Fibroblast of skin of right quadriceps (primary cell): ENCODE data around the gene CNTNAP2.

ENCODE experiments used
- DNase-seq: peaks from one replicate; pipeline ENCODE4 v3.0.0-alpha.2; 2013

The CNTNAP2 gene

DNA sequence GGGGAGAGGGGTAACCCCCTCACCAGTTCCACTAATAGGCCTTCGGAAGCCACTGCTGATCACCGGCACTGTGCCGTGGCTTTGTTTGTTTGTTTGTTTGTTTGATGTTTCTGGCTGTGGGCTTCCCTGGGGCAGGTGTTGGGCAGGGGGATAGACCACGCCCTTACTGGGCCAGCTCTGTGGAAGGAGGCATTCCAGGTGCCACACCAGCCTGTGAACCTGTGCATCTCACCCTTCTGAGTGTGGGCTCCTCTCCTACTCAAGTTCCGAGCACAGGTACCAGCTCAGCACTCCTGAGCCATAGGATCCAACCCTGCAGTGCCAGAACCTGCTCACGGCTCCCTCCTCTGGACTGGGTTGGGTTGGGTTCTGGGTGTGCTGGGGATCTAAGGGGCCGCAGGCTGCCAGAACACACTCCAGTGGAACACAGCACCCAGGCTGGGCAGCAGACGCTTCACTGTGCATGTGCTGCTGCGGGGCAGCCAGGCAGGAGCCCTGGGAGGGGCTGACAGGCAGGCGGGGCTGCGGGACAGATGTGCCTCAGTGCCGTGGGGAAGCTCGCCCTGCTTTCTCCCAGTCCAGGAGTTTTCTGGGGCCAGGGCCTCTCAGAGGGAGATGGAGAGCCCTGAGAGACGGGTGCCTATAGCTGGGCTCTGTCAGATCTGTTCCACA lies 1053.9 kb downstream of the CNTNAP2 start:
- DNase-seq, result no peak

DNA sequence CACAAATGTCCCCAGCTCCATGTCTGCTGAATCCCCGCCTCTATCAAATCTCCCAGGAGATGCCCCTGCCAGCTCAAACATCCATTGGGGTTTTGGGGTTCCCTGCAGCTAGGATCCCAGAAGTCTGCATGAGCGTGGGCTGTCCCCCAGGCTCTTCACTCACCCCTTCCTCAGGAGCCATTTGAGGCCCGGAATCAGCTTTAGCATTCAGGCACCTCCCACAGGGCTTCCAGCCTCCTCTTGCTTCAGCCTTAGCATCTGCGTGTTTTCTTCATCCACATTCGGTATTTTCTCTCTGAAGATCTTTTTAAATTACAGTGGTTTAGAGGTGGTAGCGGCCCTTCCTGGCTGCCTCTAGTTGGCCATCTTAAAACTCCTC lies 1054.4 kb downstream of the CNTNAP2 start:
- no peak for DNase-seq

DNA sequence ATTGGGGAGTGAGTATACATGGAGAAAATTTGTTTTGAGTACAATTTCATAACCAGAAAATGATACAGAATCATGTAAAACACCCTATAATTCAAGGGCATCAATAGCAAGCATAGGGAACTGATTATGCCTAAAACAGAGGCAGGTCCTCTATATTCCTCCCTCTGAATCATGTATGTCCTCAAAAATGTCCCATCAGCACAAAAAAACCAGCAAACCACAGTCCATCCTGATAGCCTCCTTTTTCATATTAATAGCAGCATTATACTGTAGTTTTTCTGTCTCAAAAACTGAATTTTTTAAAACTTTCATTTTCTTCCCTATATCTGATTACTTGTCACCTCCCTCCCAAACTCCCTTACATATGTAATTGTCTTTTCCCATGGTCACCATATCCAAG lies 1057.3 kb downstream of the CNTNAP2 start:
- no peak for DNase-seq

DNA sequence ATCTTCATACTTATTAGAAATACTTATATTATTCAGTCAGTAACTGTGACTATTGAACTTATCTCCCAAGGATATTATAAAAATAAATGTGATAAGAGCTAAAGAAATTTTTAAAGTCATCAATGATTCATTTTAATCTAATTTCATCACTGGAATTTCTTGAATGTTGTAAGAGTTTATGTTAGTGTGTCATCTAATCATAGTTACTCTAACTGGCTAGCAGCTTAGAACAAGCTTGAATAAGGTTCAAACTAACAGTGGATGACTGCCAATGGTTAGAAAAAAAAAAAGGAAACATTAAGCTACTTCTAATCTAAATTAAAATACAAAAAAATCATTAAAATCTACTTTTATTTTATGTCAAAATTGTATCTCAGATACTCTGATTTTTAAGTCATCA lies 1066.3 kb downstream of the CNTNAP2 start:
- DNase-seq, result peak; percentile 55

DNA sequence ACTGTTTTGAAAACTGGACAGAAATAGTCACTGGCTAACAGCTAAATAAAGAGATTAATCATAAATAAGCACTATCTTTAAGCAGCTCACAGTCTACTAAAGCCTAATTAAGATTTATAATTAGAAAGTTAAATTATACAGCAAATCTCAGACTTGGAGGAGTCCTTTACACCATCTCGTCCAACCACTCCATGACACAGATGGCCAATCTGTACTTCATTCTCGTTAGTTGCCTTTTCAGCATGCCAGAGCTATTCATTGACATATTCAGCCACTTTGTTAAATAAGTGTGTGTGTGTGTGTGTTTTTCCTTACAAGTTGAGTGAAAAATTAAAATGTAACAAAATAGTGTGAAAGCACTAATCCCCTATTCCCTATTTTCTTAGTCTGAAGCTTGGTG lies 1066.7 kb downstream of the CNTNAP2 start:
- no peak for DNase-seq

DNA sequence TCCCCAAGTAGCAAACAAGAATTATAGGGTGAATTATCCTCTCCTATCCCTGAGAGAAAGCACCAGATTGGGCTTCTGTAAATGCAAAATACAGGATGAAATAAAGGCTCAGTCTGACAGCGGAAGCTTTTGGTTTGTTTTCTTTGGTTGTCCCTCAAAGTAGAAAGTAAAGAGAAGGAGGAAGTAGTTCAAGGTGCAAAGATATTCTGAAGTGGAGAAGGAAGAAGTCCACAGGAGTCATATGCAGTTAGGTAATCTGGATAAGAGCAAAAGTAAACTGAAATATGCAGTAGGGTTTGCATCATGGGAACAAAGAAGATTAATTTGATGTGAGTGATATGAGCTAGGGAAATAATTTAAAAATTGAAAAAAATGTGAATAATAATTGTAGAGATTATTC lies 1071.9 kb downstream of the CNTNAP2 start:
- DNase-seq, result no peak

DNA sequence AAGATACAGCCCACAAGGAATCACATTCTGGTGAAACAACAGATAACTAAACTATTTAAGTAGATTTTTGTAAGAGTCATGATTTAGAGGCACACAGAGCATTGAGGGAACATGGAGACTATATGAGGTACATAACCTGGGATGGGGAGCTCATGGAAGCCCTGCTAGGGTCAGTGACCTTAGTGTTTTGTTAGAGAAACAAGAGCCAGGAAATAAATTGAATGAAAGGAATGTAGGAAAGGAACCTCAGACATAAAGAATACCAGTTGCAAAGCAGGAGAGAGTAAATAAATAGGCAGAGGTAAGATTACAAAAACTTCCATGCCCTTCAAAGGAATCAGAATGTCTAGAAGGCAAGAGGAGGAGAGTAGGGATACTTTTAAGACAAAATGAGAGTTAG lies 1076.9 kb downstream of the CNTNAP2 start:
- no peak for DNase-seq

DNA sequence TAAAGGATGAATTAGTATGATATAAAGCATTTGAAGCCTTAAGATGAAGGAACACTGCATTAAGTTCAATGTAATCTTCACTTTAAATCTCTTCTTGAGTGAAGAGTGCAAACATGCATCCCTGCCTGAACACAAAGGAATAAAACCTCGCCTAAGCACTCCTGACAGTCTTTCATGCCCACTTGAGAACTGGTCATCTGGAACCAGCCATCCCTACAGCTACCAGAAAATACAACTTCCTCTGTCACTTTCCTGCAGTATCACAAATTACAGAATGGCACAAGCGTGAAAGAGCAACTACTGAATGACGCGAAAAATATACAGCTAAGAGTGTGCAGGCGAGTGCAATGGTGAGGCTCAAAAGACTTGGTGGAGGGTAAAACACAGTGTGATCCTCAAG lies 1079.9 kb downstream of the CNTNAP2 start:
- DNase-seq, result no peak

DNA sequence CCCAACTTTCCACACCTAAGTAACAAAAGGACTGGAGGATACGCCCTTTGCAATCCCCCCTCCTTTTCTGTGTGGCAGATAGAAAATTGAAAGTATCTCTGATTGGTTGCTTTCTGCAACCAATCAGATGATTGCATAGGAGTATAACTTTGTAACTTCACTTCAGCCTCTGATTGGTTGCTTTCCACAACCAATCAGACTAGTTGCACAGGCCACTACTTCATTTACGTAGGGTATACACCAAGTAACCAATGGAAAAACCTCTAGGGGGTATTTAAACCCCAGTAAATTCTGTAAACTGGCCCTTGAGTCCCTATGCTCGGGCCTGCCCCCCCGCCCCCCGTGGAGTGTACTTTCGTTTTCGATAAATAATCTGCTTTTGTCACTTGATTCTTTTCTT lies 1080.4 kb downstream of the CNTNAP2 start:
- no peak for DNase-seq

DNA sequence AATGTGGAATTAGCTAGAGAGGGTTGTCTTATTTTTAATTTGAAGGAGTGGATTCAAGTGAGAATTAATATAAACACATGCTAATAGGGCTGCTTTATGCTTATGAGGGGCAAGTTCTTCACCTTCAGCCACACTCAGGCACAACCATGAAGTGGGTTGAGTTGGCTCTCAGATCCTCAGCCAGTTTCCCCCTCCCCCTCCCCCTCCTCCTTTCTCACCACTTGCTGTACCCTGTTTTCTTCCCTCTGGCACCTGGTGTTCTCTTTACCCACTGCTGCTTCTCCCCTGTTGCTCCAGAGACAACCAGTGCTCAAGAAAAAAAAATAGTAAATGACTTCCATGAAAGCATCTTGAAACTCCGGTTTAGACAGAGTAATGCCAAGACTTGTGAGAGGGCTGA lies 1083.3 kb downstream of the CNTNAP2 start:
- DNase-seq, result no peak

DNA sequence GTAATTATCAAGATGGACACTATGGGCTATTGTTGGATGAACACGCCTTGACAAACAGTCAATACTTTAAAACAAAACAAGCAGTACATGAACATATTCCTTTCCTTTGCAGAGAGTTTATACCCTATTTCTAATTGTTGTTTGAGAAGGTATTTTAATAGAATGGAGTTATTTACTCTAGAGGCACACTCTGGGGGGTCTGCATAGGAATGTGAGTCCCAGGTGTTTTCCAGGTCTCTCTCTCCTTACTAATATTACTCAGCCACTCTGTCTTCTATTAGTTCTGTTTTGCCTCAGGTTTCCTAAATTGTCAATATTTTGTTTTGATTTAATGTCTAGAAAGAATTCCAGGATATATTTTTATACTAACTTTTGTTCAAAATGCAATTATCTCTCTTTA lies 1091.4 kb downstream of the CNTNAP2 start:
- no peak for DNase-seq

DNA sequence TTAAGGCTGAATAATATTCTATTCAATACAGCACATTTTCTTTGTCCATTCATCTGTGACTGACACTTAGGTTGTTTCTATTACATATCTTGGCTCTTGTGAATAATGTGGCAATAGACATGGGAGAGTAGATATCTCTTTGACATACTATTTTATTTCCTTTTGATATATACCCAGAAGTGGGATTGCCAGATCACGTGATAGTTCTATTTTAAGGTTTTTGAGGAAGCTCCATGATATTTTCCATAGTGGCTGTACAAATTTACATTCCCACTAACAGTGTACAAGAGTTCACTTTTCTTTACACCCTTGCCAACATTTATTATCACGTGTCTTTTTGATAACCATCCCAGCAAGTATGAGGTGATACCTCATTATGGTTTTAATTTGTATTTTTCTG lies 1114.7 kb downstream of the CNTNAP2 start:
- DNase-seq, result no peak

DNA sequence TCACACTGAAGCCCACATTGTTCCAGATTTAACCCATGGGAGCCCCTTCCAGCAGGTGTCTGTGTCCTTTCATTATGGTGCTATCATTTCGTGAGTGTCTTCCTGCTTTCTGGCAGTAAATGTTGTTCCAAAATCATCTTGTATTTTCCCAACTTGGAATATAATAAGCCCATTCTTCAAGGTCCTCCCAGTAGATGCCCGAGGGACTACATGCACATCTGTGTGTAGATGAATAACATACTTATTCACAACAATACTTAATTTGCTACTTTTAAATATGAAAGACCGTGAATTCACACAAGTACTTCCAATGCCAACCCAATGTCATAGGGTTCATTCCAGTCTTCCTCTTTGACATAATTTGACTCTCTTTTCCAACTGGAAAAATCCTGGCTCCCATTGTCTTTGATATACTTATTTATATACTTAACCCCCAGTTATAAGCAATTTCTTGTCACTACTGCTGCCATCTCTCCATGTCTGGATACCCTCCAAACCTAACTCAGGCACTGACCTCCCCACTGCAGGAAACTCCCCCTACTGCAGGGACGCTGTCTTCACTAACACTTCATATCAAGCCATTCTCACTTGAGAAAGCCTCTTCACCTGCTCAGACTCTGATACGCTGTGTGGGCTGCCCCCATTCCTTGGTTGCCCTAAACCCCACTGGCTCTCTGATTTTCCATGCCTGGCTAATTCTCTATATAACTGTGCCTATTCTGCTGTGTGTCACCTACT lies 1119.2 kb downstream of the CNTNAP2 start:
- no peak for DNase-seq

DNA sequence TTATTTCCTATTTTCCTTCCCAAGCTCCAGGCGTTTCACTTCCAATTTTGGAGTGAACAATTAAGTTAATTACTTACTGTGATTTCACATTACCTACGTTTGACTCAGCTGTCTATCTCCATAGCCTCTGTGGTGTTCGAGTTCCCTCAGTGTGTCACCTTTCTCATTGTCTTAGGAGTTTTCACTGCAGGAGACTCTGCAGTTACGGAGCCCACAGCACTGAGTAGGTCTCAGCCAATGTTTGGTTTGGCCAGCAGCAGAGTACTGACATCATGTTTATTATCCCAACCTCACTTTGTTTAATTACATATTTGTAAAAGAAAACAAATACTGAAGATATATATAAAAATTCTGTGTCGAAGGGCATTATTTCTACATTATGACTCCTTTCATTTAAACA lies 1123.9 kb downstream of the CNTNAP2 start:
- DNase-seq, result no peak

DNA sequence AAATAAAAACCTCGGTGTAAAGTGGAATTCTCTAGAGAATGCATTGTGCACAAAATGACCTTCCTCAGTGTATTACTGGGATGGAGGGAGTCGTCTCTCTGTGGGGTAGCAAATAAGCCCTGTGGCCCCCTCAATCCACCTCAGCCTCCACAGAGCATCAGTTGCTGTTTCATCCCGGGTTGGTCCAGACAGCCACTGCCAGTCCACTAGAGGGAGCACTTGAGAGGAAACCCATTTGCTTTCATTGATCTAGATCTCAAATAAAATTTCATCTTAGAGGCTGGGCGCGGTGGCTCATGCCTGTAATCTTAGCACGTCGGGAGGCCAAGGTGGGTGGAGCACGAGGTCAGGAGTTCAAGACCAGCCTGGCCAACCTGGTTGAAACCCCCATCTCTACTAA lies 1128.7 kb downstream of the CNTNAP2 start:
- DNase-seq, result peak; percentile 27

DNA sequence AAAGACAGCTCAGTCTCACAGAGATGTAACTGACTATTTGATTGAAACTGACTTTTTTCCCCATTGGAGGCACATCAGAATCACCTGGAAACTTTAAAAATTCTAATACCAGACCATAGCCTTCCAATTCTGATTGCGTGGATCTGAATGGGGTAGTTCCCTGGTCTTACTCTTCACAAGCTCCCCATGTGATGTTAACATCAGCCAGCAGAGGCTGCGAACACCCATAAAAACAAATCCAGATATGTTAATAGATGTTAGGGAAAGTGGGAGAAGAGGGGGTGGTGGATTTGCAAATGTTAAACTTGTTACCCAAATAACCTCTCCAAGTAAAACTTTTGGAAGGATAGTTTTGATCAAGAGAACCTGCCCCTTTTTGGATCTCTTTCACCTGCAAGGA lies 1133.4 kb downstream of the CNTNAP2 start:
- DNase-seq, result no peak

DNA sequence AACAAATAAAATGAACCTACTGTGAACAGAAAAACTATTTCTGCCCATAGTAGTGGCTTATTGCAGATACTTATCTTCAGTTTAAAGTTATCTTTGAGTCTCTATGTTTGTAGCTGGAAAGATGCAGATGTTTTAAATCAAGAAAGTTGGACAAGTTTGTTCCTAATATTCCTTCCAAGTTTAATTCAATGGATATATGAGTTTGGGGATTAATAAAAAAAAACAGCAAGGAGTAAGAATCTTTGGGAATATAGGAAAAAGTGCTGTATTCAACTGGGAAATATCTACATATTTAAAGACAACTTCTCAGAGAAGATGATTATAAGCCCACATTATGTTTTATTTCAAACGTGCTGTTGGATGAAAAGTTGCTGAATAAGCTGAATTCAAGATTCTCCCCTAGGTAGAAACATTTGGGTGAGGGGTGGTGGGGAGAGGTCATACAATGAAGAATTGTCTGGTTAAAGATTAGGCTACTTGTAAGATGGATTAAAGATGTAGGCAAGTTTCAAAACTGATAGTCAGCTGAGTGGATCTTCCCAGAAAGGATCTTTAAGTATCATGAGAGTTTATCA lies 1135.2 kb downstream of the CNTNAP2 start:
- no peak for DNase-seq

DNA sequence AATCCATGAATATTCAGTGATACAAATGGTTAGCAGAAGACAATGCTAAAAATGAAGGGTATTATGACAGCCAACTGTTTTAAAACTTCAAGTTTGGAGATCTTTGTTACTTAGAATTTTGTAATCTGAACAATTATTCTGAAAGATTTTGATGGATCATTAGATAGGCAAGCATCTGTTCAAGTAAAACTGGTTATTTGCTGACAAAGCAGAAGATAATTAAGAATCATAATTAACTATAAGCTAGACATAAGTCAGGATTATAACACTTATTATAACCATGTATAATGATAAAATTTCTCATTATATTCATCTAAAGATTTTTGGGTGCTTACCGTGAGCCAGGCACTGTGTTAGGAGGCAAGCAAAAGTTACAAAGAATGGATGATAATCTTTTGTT lies 1145.1 kb downstream of the CNTNAP2 start:
- no peak for DNase-seq

DNA sequence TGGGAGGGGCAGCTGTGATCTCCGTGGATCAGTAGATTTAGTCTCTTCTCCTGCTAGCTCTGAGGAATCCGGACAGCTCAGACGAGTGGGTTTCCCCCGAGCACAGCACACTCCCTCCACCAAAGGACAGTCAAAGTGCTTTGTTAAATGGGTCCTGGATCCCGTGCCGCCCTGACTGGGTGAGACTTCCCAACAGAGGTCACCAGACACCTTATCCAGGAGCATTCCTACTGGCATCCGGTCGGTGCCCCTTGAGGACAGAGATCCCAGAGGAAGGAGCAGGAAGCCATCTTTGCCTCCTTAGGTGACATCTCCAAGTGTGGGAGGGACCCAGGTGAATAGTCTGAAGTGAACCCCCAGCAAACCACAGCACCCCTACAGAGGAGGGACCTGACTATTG lies 1148.9 kb downstream of the CNTNAP2 start:
- no peak for DNase-seq

DNA sequence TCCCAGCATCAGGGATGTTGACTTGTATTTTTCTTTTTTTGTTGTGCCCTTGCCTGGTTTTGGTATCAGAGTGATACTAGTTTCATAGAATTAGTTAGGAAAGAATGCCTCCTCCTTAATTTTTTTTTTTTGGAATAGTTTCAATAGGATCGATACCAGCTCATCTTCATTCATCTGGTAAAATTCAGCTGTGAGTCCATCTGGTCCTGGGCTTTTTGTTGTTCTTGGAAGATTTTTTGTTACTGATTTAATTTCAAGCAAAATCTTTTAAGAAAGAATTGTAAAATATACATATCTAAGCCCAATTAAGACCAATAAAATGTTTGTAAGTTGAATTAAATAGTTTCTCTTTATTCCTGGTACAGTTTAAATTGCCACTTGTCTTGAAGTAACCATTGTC lies 1159.5 kb downstream of the CNTNAP2 start:
- DNase-seq, result no peak

DNA sequence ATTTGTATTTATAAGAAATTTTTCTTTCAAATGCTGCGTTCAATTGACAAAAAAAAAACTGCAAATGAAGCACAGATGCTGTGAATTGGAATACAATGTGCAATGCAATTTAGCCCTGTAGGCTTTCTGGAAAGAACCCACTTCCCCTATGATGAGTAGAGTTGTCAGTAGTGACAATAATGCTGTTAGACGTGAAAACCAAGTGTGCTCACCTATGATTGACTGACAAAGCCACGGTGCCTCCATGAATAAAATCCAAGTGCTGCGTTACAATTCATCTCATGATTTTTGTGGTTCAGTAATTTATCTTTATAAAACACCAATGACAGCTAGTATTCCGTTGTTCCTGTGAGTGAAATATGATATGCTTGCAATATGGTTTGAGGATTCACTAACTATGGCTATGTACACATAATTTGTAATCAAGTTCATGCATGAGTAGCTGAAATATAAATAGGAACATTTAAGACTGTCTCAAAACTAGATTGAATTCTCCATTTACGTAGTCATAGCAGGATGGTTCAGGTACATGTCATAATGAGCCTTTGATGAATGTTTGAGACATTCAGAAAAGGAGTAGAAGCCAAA lies 1160.3 kb downstream of the CNTNAP2 start:
- peak; percentile 32 for DNase-seq

DNA sequence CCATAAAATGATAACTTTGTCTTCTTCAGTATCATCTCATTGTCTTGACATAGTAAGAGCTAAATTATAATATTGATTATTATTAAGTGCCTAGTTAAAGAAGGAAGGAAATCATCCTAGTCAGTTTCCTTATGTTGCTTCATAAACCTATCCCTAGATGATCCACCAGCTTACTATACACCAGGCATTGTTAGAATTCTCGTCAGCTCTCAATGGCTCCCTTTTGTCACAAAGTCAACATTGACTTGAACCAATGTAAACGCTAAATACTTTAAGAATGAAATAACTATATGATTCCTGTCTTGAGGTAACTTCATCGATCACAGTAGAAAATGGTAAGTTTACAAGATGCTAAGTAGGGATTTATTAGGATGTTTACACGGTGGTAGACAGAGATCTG lies 1162.9 kb downstream of the CNTNAP2 start:
- no peak for DNase-seq

DNA sequence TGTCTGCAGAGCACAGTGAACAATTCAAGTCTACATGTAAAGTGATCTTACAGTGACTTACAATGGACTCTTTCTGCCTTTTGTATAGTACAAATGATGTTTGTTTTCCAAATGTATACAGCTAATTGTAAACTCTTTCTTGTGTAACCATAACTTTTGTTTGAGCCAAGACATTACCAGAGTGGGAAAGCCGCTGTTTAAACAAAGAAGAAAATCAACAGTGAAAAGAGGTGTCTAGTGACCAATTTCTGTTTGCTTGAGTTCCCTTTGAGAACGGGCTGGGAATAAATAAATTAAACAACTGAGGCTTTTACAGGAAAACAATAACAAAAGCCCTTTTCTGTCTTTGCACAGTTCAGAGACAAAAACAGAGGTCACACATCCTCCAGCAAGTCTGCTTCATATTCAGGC lies 1163.4 kb downstream of the CNTNAP2 start:
- DNase-seq, result no peak

DNA sequence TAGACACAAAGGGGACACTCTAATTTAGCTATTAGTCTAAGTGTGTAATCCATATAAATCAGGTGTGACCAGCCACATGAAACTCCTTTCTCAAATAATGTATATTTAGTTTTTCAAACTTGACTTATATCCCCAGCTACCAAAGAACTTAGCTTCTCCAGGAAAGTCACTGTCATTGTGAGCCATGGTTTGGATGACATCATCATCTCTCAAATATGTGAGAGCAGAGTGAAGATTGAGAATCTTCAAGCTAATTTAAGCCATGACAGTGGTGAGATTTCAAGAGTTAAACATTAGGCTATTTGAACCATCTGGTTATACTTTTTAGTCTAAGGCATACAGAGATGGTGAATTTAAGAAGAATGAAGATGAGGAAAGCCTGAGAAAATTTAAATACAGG lies 1165.6 kb downstream of the CNTNAP2 start:
- DNase-seq, result no peak
